WTC11 (cell line): Measurements from ENCODE around the gene KIAA1958. TPM values are rescaled to one million over a fixed set of nuclear protein-coding genes. Genes with fewer than 3 reads are reported as not detected.

ENCODE experiments used
- ATAC-seq: fragments of 200-7000 bp; cut with Tn5 transposase; 2 replicates; pipeline ENCODE4 v1.10.0; 2021; ENCODE audit warnings: mild to moderate bottlenecking, moderate library complexity
- CTCF ChIA-PET: fragments of 300-600 bp; sonication (Branson Sonifier 250); formaldehyde crosslinking; loops from one replicate; lab custom pipeline; 2021; ENCODE audit warnings: antibody characterized with exemption; lab: Charles Lee
- POLR2A ChIA-PET: fragments of 350-600 bp; sonication (Branson Sonifier 250); formaldehyde crosslinking; loops from one replicate; lab custom pipeline; 2021; ENCODE audit warnings: antibody characterized with exemption; lab: Charles Lee
- DNase-seq: peaks from one replicate; pipeline ENCODE4 v3.0.0; 2021; ENCODE audit warnings: low spot score
- H3K27ac Mint-ChIP-seq: 2 replicates; pipeline ENCODE4 v1.8.0; 2021; ENCODE audit warnings: mixed read lengths
- H3K27me3 Mint-ChIP-seq: 2 replicates; pipeline ENCODE4 v1.8.0; 2021; ENCODE audit warnings: low read depth, mild to moderate bottlenecking, moderate library complexity, mixed read lengths
- H3K36me3 Mint-ChIP-seq: 2 replicates; pipeline ENCODE4 v1.8.0; 2021; ENCODE audit warnings: mixed read lengths
- H3K4me1 Mint-ChIP-seq: 2 replicates; pipeline ENCODE4 v1.8.0; 2022; ENCODE audit warnings: mixed read lengths
- H3K4me3 Mint-ChIP-seq: 2 replicates; pipeline ENCODE4 v1.8.0; 2021; ENCODE audit warnings: mild to moderate bottlenecking, moderate library complexity, mixed read lengths
- H3K9me3 Mint-ChIP-seq: 2 replicates; pipeline ENCODE4 v1.8.0; 2021; ENCODE audit warnings: mixed read lengths
- CREM ChIP-seq: sonication (generic); formaldehyde crosslinking; IDR thresholded peaks from 2 replicates; pipeline ENCODE4 v1.8.1; 2022; ENCODE audit warnings: mild to moderate bottlenecking, missing genetic modification reagents, moderate library complexity
- ELF4 ChIP-seq: sonication (generic); formaldehyde crosslinking; IDR thresholded peaks from 2 replicates; pipeline ENCODE4 v1.8.1; 2022; ENCODE audit warnings: low read depth, mild to moderate bottlenecking, moderate library complexity, missing genetic modification reagents
- FOXJ3 ChIP-seq: sonication (generic); formaldehyde crosslinking; IDR thresholded peaks from 2 replicates; pipeline ENCODE4 v1.9.0; 2021; ENCODE audit warnings: missing genetic modification reagents, mild to moderate bottlenecking, borderline replicate concordance
- IRF2 ChIP-seq: sonication (generic); formaldehyde crosslinking; IDR thresholded peaks from 2 replicates; pipeline ENCODE4 v1.8.0; 2022; ENCODE audit warnings: low read depth, missing genetic modification reagents, borderline replicate concordance
- JAZF1 ChIP-seq: fragments of 250-450 bp; sonication (Bioruptor Pico); IDR thresholded peaks from 2 replicates; pipeline ENCODE4 v1.9.0; 2021; ENCODE audit warnings: moderate library complexity, mild to moderate bottlenecking, inconsistent platforms
- JUN ChIP-seq: sonication (generic); formaldehyde crosslinking; IDR thresholded peaks from 2 replicates; pipeline ENCODE4 v1.8.0; 2023; ENCODE audit warnings: mild to moderate bottlenecking, missing genetic modification reagents
- NFYB ChIP-seq: sonication (generic); formaldehyde crosslinking; conservative IDR thresholded peaks from 2 replicates; pipeline ENCODE4 v1.8.0; 2022; ENCODE audit warnings: low read depth, missing genetic modification reagents
- SOX15 ChIP-seq: fragments of 250-450 bp; sonication (Bioruptor Pico); IDR thresholded peaks from 2 replicates; pipeline ENCODE4 v1.9.0; 2021; ENCODE audit warnings: mild to moderate bottlenecking
- TP53 ChIP-seq: sonication (generic); formaldehyde crosslinking; IDR thresholded peaks from 2 replicates; pipeline ENCODE4 v1.8.1; 2023; ENCODE audit warnings: mild to moderate bottlenecking, missing genetic modification reagents
- ZNF317 ChIP-seq: sonication (generic); formaldehyde crosslinking; IDR thresholded peaks from 2 replicates; pipeline ENCODE4 v1.8.1; 2023; ENCODE audit warnings: low read depth, mild to moderate bottlenecking, moderate library complexity, missing genetic modification reagents, borderline replicate concordance
- total RNA-seq: library from RNA; stranded (reverse); gene quantifications from 3 replicates; pipeline ENCODE4 v1.2.3, GENCODE V29; 2021
- TF ChIP-seq, protein P1 (sequence below): sonication (generic); formaldehyde crosslinking; IDR thresholded peaks from 2 replicates; pipeline ENCODE4 v1.8.0; 2022; ENCODE audit warnings: mild to moderate bottlenecking, missing genetic modification reagents
- TF ChIP-seq, protein P2 (sequence below): sonication (generic); formaldehyde crosslinking; IDR thresholded peaks from 2 replicates; pipeline ENCODE4 v1.8.1; 2022; ENCODE audit warnings: mild to moderate bottlenecking, moderate library complexity, missing genetic modification reagents
- TF ChIP-seq, protein P3 (sequence below): sonication (generic); formaldehyde crosslinking; conservative IDR thresholded peaks from 2 replicates; pipeline ENCODE4 v1.8.1; 2022; ENCODE audit warnings: mild to moderate bottlenecking, missing genetic modification reagents
- TF ChIP-seq, protein P4 (sequence below): sonication (generic); formaldehyde crosslinking; conservative IDR thresholded peaks from 2 replicates; pipeline ENCODE4 v1.8.1; 2023; ENCODE audit warnings: mild to moderate bottlenecking, low read depth, missing genetic modification reagents, moderate library complexity
- TF ChIP-seq, protein P5 (sequence below): sonication (generic); formaldehyde crosslinking; IDR thresholded peaks from 2 replicates; pipeline ENCODE4 v1.8.0; 2023; ENCODE audit warnings: missing genetic modification reagents
- TF ChIP-seq, protein P6 (sequence below): fragments of 200-600 bp; IDR thresholded peaks from 2 replicates; pipeline ENCODE4 v1.8.0; 2022; ENCODE audit warnings: antibody characterized with exemption
- TF ChIP-seq, protein P7 (sequence below): sonication (generic); formaldehyde crosslinking; IDR thresholded peaks from 2 replicates; pipeline ENCODE4 v1.8.0; 2022; ENCODE audit warnings: missing genetic modification reagents
- TF ChIP-seq, protein P8 (sequence below): sonication (generic); formaldehyde crosslinking; IDR thresholded peaks from 2 replicates; pipeline ENCODE4 v1.8.1; 2023; ENCODE audit warnings: mild to moderate bottlenecking, missing genetic modification reagents, moderate library complexity
- TF ChIP-seq, protein P9 (sequence below): sonication (generic); formaldehyde crosslinking; IDR thresholded peaks from 2 replicates; pipeline ENCODE4 v1.8.1; 2023; ENCODE audit warnings: mild to moderate bottlenecking, missing genetic modification reagents, moderate library complexity
- TF ChIP-seq, protein P10 (sequence below): sonication (generic); formaldehyde crosslinking; IDR thresholded peaks from 2 replicates; pipeline ENCODE4 v1.8.1; 2022; ENCODE audit warnings: low read depth, mild to moderate bottlenecking, moderate library complexity, missing genetic modification reagents, borderline replicate concordance

Gene KIAA1958
- total RNA-seq, 1 experiment from 2014 or later: 41.0 TPM

DNA sequence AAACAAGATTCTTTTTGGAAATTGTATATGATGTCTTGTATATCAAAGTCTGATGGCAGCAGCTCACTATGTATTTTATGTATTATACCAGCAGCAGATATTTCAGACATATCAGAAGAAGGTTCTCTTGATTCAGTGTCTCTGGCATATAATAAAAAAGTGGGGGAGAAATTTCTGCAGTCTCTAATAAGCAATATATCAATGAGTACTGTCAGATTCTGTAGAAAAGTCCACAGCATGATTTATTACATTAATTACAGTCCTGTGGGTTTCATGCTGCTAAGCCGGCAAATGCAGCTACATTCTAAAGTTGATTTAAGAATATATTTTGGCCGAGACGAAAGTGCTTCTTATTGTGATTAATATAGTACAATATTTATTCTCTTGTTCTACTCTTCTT is 113.1 kb downstream of the KIAA1958 start:
- Mint-ChIP-seq H3K36me3 (no peaks in the 10 kb centered on the region), H3K27ac (no peak overlapping the region), H3K4me3 (no peak overlapping the region), H3K9me3 (no peaks in the 10 kb centered on the region), H3K4me1 (peaks cover 27% of the 10 kb centered on the region), H3K27me3 (no peaks in the 10 kb centered on the region)
- ATAC-seq (no peak), DNase-seq (no peak)
- POLR2A ChIA-PET: interaction anchor here (1.5 kb wide), 1 partner anchor 113 kb away, joined by 5 read pairs; the partner anchor contains the start of gene KIAA1958
- CTCF ChIA-PET: no interaction called here
- TF ChIP-seq TP53 (CRISPR knock-in tag) (no peak), IRF2 (no peak)
- TF ChIP-seq, protein P1, sequence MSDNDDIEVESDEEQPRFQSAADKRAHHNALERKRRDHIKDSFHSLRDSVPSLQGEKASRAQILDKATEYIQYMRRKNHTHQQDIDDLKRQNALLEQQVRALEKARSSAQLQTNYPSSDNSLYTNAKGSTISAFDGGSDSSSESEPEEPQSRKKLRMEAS (CRISPR knock-in tag): no peak

DNA sequence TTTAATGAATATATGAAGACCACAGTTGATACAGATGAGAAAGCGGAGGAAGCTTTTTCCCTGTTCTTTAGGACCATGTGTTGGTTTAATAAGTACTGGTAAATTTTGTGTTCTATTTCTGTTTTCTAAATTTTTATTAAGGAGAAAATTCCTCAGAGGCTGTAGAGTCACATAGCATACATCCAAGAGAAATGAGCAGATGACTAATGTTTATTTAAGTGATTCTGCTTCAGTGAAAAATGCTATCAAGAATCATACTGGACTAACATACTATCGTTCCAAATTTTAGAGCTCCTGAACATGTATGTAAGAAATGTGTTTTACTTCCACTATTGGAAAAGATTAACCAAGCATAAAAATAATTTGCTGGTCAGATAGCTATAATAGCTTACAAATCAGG is 115.0 kb downstream of the KIAA1958 start:
- Mint-ChIP-seq H3K36me3 (no peaks in the 10 kb centered on the region), H3K9me3 (no peaks in the 10 kb centered on the region), H3K4me1 (peaks cover 27% of the 10 kb centered on the region), H3K27ac (no peak overlapping the region; the same call in 1 of the 2 replicates), H3K4me3 (no peak overlapping the region), H3K27me3 (no peaks in the 10 kb centered on the region)
- ATAC-seq (no peak), DNase-seq (no peak)
- ChIA-PET POLR2A (interaction anchor here (0.6 kb wide), 1 partner anchor 156 kb away, joined by 3 read pairs; no protein-coding TSS in a partner anchor), CTCF (interaction anchor here (1.1 kb wide), 1 partner anchor 218 kb away, joined by 3 read pairs; no protein-coding TSS in a partner anchor)
- TF ChIP-seq, protein P2, sequence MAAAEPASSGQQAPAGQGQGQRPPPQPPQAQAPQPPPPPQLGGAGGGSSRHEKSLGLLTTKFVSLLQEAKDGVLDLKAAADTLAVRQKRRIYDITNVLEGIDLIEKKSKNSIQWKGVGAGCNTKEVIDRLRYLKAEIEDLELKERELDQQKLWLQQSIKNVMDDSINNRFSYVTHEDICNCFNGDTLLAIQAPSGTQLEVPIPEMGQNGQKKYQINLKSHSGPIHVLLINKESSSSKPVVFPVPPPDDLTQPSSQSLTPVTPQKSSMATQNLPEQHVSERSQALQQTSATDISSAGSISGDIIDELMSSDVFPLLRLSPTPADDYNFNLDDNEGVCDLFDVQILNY (CRISPR knock-in tag): no peak
- TF ChIP-seq JAZF1 (CRISPR knock-in tag) (no peak), NFYB (CRISPR knock-in tag) (no peak), JUN (CRISPR knock-in tag) (no peak), SOX15 (CRISPR knock-in tag) (no peak), ELF4 (CRISPR knock-in tag) (no peak), ZNF317 (CRISPR knock-in tag) (no peak), CREM (CRISPR knock-in tag) (no peak), FOXJ3 (CRISPR knock-in tag) (no peak)
- TF ChIP-seq, protein P3, sequence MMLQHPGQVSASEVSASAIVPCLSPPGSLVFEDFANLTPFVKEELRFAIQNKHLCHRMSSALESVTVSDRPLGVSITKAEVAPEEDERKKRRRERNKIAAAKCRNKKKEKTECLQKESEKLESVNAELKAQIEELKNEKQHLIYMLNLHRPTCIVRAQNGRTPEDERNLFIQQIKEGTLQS (CRISPR knock-in tag): no peak
- TF ChIP-seq, protein P4, sequence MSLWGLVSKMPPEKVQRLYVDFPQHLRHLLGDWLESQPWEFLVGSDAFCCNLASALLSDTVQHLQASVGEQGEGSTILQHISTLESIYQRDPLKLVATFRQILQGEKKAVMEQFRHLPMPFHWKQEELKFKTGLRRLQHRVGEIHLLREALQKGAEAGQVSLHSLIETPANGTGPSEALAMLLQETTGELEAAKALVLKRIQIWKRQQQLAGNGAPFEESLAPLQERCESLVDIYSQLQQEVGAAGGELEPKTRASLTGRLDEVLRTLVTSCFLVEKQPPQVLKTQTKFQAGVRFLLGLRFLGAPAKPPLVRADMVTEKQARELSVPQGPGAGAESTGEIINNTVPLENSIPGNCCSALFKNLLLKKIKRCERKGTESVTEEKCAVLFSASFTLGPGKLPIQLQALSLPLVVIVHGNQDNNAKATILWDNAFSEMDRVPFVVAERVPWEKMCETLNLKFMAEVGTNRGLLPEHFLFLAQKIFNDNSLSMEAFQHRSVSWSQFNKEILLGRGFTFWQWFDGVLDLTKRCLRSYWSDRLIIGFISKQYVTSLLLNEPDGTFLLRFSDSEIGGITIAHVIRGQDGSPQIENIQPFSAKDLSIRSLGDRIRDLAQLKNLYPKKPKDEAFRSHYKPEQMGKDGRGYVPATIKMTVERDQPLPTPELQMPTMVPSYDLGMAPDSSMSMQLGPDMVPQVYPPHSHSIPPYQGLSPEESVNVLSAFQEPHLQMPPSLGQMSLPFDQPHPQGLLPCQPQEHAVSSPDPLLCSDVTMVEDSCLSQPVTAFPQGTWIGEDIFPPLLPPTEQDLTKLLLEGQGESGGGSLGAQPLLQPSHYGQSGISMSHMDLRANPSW (CRISPR knock-in tag): no peak
- TF ChIP-seq, protein P5, sequence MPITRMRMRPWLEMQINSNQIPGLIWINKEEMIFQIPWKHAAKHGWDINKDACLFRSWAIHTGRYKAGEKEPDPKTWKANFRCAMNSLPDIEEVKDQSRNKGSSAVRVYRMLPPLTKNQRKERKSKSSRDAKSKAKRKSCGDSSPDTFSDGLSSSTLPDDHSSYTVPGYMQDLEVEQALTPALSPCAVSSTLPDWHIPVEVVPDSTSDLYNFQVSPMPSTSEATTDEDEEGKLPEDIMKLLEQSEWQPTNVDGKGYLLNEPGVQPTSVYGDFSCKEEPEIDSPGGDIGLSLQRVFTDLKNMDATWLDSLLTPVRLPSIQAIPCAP (CRISPR knock-in tag): no peak
- TF ChIP-seq, protein P6, sequence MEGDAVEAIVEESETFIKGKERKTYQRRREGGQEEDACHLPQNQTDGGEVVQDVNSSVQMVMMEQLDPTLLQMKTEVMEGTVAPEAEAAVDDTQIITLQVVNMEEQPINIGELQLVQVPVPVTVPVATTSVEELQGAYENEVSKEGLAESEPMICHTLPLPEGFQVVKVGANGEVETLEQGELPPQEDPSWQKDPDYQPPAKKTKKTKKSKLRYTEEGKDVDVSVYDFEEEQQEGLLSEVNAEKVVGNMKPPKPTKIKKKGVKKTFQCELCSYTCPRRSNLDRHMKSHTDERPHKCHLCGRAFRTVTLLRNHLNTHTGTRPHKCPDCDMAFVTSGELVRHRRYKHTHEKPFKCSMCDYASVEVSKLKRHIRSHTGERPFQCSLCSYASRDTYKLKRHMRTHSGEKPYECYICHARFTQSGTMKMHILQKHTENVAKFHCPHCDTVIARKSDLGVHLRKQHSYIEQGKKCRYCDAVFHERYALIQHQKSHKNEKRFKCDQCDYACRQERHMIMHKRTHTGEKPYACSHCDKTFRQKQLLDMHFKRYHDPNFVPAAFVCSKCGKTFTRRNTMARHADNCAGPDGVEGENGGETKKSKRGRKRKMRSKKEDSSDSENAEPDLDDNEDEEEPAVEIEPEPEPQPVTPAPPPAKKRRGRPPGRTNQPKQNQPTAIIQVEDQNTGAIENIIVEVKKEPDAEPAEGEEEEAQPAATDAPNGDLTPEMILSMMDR: no peak
- TF ChIP-seq, protein P7, sequence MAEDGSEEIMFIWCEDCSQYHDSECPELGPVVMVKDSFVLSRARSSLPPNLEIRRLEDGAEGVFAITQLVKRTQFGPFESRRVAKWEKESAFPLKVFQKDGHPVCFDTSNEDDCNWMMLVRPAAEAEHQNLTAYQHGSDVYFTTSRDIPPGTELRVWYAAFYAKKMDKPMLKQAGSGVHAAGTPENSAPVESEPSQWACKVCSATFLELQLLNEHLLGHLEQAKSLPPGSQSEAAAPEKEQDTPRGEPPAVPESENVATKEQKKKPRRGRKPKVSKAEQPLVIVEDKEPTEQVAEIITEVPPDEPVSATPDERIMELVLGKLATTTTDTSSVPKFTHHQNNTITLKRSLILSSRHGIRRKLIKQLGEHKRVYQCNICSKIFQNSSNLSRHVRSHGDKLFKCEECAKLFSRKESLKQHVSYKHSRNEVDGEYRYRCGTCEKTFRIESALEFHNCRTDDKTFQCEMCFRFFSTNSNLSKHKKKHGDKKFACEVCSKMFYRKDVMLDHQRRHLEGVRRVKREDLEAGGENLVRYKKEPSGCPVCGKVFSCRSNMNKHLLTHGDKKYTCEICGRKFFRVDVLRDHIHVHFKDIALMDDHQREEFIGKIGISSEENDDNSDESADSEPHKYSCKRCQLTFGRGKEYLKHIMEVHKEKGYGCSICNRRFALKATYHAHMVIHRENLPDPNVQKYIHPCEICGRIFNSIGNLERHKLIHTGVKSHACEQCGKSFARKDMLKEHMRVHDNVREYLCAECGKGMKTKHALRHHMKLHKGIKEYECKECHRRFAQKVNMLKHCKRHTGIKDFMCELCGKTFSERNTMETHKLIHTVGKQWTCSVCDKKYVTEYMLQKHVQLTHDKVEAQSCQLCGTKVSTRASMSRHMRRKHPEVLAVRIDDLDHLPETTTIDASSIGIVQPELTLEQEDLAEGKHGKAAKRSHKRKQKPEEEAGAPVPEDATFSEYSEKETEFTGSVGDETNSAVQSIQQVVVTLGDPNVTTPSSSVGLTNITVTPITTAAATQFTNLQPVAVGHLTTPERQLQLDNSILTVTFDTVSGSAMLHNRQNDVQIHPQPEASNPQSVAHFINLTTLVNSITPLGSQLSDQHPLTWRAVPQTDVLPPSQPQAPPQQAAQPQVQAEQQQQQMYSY (CRISPR knock-in tag): no peak
- TF ChIP-seq, protein P8, sequence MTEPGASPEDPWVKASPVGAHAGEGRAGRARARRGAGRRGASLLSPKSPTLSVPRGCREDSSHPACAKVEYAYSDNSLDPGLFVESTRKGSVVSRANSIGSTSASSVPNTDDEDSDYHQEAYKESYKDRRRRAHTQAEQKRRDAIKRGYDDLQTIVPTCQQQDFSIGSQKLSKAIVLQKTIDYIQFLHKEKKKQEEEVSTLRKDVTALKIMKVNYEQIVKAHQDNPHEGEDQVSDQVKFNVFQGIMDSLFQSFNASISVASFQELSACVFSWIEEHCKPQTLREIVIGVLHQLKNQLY: no peak
- TF ChIP-seq, protein P9, sequence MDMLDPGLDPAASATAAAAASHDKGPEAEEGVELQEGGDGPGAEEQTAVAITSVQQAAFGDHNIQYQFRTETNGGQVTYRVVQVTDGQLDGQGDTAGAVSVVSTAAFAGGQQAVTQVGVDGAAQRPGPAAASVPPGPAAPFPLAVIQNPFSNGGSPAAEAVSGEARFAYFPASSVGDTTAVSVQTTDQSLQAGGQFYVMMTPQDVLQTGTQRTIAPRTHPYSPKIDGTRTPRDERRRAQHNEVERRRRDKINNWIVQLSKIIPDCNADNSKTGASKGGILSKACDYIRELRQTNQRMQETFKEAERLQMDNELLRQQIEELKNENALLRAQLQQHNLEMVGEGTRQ: no peak
- TF ChIP-seq, protein P10, sequence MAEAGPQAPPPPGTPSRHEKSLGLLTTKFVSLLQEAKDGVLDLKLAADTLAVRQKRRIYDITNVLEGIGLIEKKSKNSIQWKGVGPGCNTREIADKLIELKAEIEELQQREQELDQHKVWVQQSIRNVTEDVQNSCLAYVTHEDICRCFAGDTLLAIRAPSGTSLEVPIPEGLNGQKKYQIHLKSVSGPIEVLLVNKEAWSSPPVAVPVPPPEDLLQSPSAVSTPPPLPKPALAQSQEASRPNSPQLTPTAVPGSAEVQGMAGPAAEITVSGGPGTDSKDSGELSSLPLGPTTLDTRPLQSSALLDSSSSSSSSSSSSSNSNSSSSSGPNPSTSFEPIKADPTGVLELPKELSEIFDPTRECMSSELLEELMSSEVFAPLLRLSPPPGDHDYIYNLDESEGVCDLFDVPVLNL (CRISPR knock-in tag): no peak
- TF ChIP-seq, protein P1 (CRISPR knock-in tag): no peak
